Adrenal gland (tissue), 5 donors: ENCODE results near the gene SIX6.

ENCODE experiments used
- POLR2A ChIP-seq, 2 donors: fragments of 450-650 bp; IDR thresholded peaks; one replicate each; pipeline ENCODE4 v1.6.1; 2017; ENCODE audit warnings: antibody characterized with exemption in 2 of 2, mild to moderate bottlenecking in 2 of 2, moderate library complexity in 1 of 2
- TF ChIP-seq, protein P1 (sequence below), 6 experiments: fragments of 450-650 bp in 4 of 6; fragments of 200-600 bp in 2 of 6; sonication (generic) in 1 of 6; IDR thresholded peaks; 1 replicate in 5 of 6; 2 replicates in 1 of 6; pipeline versions ENCODE4 v1.5.1 to v1.8.0; 2016 to 2021; ENCODE audit warnings: antibody characterized with exemption in 6 of 6, mild to moderate bottlenecking in 2 of 6, moderate library complexity in 1 of 6
- donor health status: DM: no; HTN: no; CAD: no.

DNA sequence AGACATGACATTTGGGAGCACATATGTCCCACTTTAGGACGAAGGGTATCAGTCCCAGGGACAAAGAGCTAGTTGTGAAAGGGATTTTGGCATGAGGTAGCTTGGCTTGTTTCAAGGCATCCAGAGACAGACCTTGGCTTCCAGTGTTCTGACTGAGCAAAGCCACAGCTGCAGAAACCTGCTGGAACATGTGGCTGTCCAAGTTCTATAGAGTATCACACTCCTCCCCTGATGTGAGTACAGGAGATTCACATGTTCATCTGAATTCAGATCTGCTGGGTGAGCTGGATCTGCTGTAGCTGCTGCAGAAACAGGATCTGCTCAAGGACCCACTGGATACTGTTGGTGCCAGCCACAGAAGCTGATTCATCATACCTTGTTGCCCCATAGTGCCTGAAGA lies 13.0 kb upstream of the SIX6 start:
- TF ChIP-seq, protein P1, sequence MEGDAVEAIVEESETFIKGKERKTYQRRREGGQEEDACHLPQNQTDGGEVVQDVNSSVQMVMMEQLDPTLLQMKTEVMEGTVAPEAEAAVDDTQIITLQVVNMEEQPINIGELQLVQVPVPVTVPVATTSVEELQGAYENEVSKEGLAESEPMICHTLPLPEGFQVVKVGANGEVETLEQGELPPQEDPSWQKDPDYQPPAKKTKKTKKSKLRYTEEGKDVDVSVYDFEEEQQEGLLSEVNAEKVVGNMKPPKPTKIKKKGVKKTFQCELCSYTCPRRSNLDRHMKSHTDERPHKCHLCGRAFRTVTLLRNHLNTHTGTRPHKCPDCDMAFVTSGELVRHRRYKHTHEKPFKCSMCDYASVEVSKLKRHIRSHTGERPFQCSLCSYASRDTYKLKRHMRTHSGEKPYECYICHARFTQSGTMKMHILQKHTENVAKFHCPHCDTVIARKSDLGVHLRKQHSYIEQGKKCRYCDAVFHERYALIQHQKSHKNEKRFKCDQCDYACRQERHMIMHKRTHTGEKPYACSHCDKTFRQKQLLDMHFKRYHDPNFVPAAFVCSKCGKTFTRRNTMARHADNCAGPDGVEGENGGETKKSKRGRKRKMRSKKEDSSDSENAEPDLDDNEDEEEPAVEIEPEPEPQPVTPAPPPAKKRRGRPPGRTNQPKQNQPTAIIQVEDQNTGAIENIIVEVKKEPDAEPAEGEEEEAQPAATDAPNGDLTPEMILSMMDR (IDR thresholded peaks at IDR 0.05) = no peak
- no peak for TF ChIP-seq POLR2A (IDR thresholded peaks at IDR 0.05)
